Measurements from ENCODE around the gene KIF4B.

The KIF4B gene

DNA sequence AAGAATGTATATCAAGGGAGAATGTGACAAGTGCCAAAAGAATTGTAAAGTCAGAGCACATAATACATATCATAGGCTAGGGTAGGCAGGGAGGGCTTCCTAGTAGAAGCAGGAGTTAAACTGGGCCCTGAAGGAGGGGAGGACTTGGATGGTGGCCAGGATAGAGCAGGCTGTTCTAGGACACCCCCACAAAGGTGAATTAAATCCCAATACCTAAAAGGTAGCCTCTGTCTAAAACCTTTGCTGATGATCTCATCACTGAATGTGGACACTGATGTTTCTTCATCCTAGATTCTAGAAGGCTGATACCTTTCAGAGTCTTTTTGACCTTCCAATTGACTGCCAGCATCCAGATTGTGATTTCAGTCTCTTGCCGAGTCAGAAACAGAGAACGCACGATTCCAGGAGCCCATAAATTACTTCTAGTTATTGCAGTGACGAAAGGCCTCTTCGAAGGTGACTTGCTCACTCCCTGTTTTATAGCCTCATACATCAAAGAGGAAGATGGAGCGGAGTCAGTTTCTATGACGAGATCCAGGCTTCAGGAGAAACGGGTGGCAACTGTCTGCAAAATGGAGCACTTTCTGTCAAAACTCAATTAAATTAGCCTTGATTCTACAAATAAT is 43.2 kb downstream of the KIF4B start:
- DNase-seq = no peak

DNA sequence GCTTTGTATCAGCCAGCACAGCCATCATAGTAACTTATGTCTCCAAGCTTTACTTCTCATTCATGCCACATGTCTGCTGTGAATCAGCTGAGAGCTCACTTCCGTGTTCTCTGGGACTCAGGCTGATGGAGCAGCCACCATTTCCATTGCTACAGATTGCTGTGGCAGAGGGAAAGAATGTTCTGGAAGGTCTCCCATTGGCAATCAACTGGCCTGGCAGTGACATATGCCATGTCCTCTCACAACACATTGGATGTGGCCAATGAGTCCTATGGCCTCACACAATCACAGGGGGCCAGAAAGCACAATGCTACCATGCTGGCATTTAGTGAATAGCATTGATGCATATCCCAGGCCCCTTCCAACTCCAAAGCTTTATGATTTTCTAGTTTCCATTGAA is 44.1 kb downstream of the KIF4B start:
- no peak for DNase-seq

DNA sequence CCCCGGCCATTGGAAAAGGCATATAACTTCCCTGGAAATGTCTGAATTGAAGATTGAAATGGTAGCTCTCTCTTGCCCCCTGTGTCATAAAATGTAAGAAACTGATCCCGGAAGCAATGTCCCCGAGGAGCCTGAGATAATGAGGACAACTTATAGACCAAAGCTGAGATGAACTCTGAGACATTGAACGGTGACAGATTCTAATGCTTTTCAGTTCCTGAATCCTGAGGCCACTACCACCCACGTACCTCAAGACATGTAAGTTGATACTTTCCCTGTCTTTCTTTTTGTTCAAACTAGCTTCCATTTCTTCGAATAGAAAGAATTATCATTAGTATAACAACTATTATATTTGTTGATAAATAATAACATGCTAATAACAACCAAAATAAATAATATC is 51.0 kb downstream of the KIF4B start:
- no peak for DNase-seq

DNA sequence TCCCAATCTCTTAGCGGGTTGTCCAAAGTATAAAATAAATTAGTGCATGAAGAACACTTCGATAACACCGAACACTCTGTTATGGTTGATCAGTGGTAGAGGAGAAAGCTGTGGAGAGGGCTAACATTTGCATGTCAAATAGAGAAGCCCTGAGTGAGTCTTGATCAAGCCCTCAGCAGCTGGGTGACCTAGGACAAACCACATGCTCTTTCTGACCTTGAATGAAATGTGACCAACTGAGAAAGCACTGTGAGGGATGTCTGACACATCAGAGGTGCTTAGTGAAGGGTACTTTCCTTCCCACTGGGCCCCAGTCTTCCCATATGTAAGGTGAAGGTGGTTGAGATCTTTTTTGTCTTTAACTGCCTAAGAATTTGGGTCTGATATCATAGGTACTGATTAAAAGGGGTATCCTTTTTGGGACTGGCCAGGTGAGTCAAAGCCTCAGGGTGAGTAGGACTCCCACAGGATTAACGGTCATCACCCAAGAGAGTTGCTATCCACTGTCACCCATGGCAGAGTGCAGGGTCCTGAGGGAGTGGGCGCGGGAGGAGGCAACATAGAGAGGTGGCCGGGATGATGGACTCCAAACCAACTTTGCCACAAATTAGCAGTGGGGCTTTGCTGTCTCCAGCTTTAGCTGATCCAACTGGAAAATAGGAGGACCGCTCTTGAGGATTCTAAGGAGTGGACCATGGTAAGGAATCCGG is 53.5 kb downstream of the KIF4B start:
- no peak for DNase-seq

All from activated naive CD4-positive, alpha-beta T cell treated with anti-CD3 and anti-CD28 coated beads, Interleukin-2, amount 50 U/mL, for 16 hours (primary cell).